ENCODE results near the gene VWA8.
"Not testable (repeated sequence)": the region's sequence is repeated elsewhere in the genome, so short reads cannot be mapped to it uniquely, and the experiment has no call there.

Gene VWA8

GRCh38 chr13:41540240-41540639 lies 420.7 kb downstream of the VWA8 start:
- not testable (repeated sequence) for H3K9me3 Mint-ChIP-seq, H3K36me3 Mint-ChIP-seq, H3K27me3 Mint-ChIP-seq, H3K27ac Mint-ChIP-seq
- Mint-ChIP-seq H3K4me3 (peak overlapping the region; percentile 33), H3K4me1 (peaks cover 26% of the 10 kb centered on the region)

- Mint-ChIP-seq H3K36me3 (peaks cover 7% of the 10 kb centered on the region), H3K27ac (no peak overlapping the region), H3K27me3 (no peaks in the 10 kb centered on the region), H3K4me3 (no peak overlapping the region), H3K4me1 (no peaks in the 10 kb centered on the region), H3K9me3 (peaks cover 6% of the 10 kb centered on the region)
Observed at GRCh38 chr13:41533266-41534052, 427.4 kb downstream of the VWA8 start.

GRCh38 chr13:41528021-41528420 lies 432.9 kb downstream of the VWA8 start:
- Mint-ChIP-seq H3K27ac (no peak overlapping the region), H3K36me3 (no peaks in the 10 kb centered on the region), H3K27me3 (no peaks in the 10 kb centered on the region), H3K9me3 (no peaks in the 10 kb centered on the region), H3K4me1 (no peaks in the 10 kb centered on the region), H3K4me3 (no peak overlapping the region)

GRCh38 chr13:41520660-41521630 lies 440.0 kb downstream of the VWA8 start:
- Mint-ChIP-seq H3K27me3 (no peaks in the 10 kb centered on the region), H3K9me3 (no peaks in the 10 kb centered on the region), H3K4me1 (no peaks in the 10 kb centered on the region), H3K36me3 (no peaks in the 10 kb centered on the region), H3K27ac (no peak overlapping the region), H3K4me3 (no peak overlapping the region)

GRCh38 chr13:41520016-41520659 lies 440.8 kb downstream of the VWA8 start:
- Mint-ChIP-seq H3K27ac (no peak overlapping the region), H3K4me1 (no peaks in the 10 kb centered on the region), H3K36me3 (no peaks in the 10 kb centered on the region), H3K4me3 (no peak overlapping the region), H3K9me3 (no peaks in the 10 kb centered on the region), H3K27me3 (no peaks in the 10 kb centered on the region)
